Ovary (tissue), 9 donors: ENCODE data around the gene KLHDC8B. TPM values are rescaled to one million over a fixed set of nuclear protein-coding genes. Genes with fewer than 3 reads are reported as not detected.

Experiments
- DNase-seq, 5 donors: peaks; one replicate each; pipeline ENCODE4 v3.0.0-alpha.2; 2019 to 2020
- H3K27ac ChIP-seq, 2 donors: fragments of 200-600 bp; one replicate each; pipeline versions ENCODE4 v1.5.1 to v1.8.0; 2019 to 2022
- H3K27me3 ChIP-seq: fragments of 200-600 bp; one replicate; pipeline ENCODE4 v1.8.0; 2022
- H3K36me3 ChIP-seq: fragments of 200-600 bp; sonication (generic); one replicate; pipeline ENCODE4 v1.5.1; 2019
- H3K4me1 ChIP-seq: one replicate; pipeline ENCODE4 v1.8.1; 2013; ENCODE audit warnings: mild to moderate bottlenecking, moderate library complexity; ENCODE audit not compliant: insufficient read depth
- H3K4me3 ChIP-seq: fragments of 200-600 bp; sonication (generic); one replicate; pipeline ENCODE4 v1.5.1; 2017
- H3K9me3 ChIP-seq, 2 donors: fragments of 200-600 bp in 1 of 2; sonication (generic) in 1 of 2; one replicate each; pipeline versions ENCODE4 v1.5.1 to v1.8.1; 2013 to 2019; ENCODE audit warnings: mild to moderate bottlenecking in 1 of 2, moderate library complexity in 1 of 2
- CTCF ChIP-seq, 3 donors: fragments of 450-650 bp in 2 of 3; fragments of 200-600 bp in 1 of 3; IDR thresholded peaks; one replicate each; pipeline versions ENCODE4 v1.5.1 to v1.8.0; 2016 to 2022; ENCODE audit warnings: antibody characterized with exemption in 3 of 3, mild to moderate bottlenecking in 1 of 3
- EP300 ChIP-seq: sonication (generic); formaldehyde crosslinking; IDR thresholded peaks from one replicate; pipeline ENCODE4 v1.6.1; 2017; ENCODE audit warnings: antibody characterized with exemption
- POLR2A ChIP-seq: fragments of 450-650 bp; IDR thresholded peaks from one replicate; pipeline ENCODE4 v1.6.1; 2017; ENCODE audit warnings: antibody characterized with exemption, mild to moderate bottlenecking, moderate library complexity
- WGBS, 3 donors: extraction: QIAGEN DNeasy Blood & Tissue Kit in 1 of 3; methylation state at CpG; one replicate each; pipeline versions ENCODE4 v1.1.5 to v1.1.7; 2013 to 2017; 5-methylcytosine and 5-hydroxymethylcytosine counted together
- intact Hi-C, 4 donors: fragments of 100-400 bp; cut with DNase I; formaldehyde crosslinking; loops; one replicate each; pipeline versions ENCODE4 v1.11.0 to v1.15.1; 2022 to 2023
- polyA plus RNA-seq, 2 donors: library from polyadenylated mRNA; stranded (reverse); fragments of 200-250 nt in 1 of 2; fragments of 350-450 nt in 1 of 2; fragmentation: Illumina TruSeq in 1 of 2; extraction: RNeasy Lipid Tissue Mini Kit (QIAGEN cat#74804) in 1 of 2; gene quantifications; one replicate each; pipeline ENCODE4 v1.2.3, GENCODE V29; 2013 to 2014
- total RNA-seq, 7 donors: library from RNA; depleted of rRNA in 2 of 7; stranded (reverse); fragments of >200 nt in 2 of 7; fragmentation: NEBNext Ultra II Directional in 3 of 7; extraction: Animal tissue kit (Norgen Biotek cat#: 25700) in 3 of 7; gene quantifications; one replicate each; pipeline versions ENCODE4 v1.1.0 to v1.2.4, GENCODE V29; 2016 to 2023
- donor health status: DM: no; HTN: no; CAD: no; lungs with moderate emphysema.
- donor health status: DM: no; HTN: no; CAD: no.
- donor health status: Bipolar disorder and iron deficiency.
- donor health status: DM: yes; HTN: yes; CAD: no.
- donor health status: DM: no; HTN: no; CAD: no.
- donor health status: DM: yes; HTN: yes; CAD: no.

The KLHDC8B gene
- total and polyA plus RNA-seq, 9 donors, result 67.1 to 244 (median 109) TPM

DNA sequence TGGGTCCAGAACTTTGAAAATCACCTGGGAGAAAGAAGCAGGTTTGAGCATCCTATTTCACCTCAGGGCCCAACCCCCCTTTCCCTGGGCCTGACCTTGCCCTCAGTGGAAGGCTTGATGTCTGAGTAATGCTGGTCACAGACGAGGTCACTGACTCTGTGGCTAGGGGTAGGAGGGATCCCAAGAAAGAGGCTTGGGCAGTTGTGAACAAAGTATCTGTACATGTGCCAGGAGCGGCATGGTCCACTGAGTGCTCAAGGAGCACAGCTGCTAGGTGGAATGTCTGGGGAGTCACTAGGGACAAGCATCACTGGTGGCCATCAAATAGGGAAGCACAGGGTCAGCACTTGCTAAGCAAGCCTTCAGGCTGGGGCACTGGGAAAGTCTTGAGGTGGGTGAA, 12.6 kb upstream of the KLHDC8B start:
- no peak for DNase-seq
- no peak overlapping the region for H3K27ac ChIP-seq
- no peak overlapping the region for H3K4me3 ChIP-seq
- TF ChIP-seq CTCF (IDR thresholded peaks at IDR 0.05) (no peak), POLR2A (no peak), EP300 (no peak)
- H3K9me3 ChIP-seq, result no peaks in the 10 kb centered on the region
- H3K36me3 ChIP-seq, result no peaks in the 10 kb centered on the region
- H3K4me1 ChIP-seq, result no peaks in the 10 kb centered on the region
- intact Hi-C loops, result no loop called here
- 54 to 82% (median 62%) methylated on average over 2 of the region's 2 CpGs for WGBS, 3 donors
- H3K27me3 ChIP-seq, result no peaks in the 10 kb centered on the region

GRCh38 chr3:49161197-49161596, 10.2 kb upstream of the KLHDC8B start:
- no peaks in the 10 kb centered on the region for H3K4me1 ChIP-seq
- 93 to 97% (median 94%) methylated on average over 2 of the region's 2 CpGs for WGBS, 3 donors
- TF ChIP-seq EP300, result no peak
- TF ChIP-seq POLR2A, result no peak
- TF ChIP-seq CTCF (IDR thresholded peaks at IDR 0.05), result no peak
- no peaks in the 10 kb centered on the region for H3K9me3 ChIP-seq
- no peaks in the 10 kb centered on the region for H3K36me3 ChIP-seq
- DNase-seq, result no peak
- no peak overlapping the region for H3K4me3 ChIP-seq
- no peak overlapping the region for H3K27ac ChIP-seq
- H3K27me3 ChIP-seq, result no peaks in the 10 kb centered on the region
- intact Hi-C loops, result loop anchor here in 2 of 4 donors (5.0 to 10.0 kb wide), 2 partner anchors 34 to 284 kb away; no protein-coding TSS in a partner anchor

DNA sequence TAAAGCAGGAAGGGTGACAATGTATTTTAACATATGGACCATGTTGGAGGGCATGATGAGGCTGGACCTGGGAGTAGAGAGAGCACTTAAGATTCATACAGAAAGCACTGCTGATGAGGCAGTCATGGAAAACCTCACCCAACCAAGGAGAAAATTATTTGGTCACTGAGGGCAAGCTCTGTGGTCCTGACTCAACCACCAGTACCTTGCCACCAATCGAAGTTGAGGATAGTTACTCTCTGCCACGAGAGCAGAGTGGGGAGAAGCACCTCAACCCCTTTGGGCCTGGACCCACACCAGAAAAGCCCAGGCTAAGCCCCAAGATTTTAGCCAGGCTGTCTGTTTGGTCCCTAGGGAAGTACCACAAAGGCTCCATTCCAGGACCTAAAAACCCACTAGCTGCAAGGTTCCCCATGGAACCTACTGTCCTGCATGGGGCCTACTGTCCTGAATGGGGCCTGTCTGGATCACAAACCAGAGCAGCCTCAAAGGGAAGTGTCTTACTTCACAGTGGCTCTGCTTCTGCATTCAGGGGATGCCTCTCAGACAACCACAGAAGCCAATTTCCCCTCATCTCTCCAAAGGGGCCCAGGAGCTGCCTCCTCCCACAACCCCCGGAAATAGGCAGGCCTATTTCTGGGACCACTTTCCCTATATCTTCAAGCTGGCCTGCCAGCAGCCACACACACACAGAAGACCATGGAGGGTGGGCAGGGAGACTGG, 9.4 kb upstream of the KLHDC8B start:
- Histone ChIP-seq H3K36me3 (no peaks in the 10 kb centered on the region), H3K27me3 (no peaks in the 10 kb centered on the region), H3K27ac (no peak overlapping the region), H3K4me1 (no peaks in the 10 kb centered on the region), H3K4me3 (no peak overlapping the region), H3K9me3 (no peaks in the 10 kb centered on the region)
- intact Hi-C loops, result loop anchor here in 2 of 4 donors (5.0 to 10.0 kb wide), 2 partner anchors 35 to 283 kb away; no protein-coding TSS in a partner anchor
- no peak for DNase-seq
- TF ChIP-seq EP300 (no peak), POLR2A (no peak), CTCF (IDR thresholded peaks at IDR 0.05) (no peak)
- 67 to 85% (median 82%) methylated on average over 3 of the region's 3 CpGs for WGBS, 3 donors

DNA sequence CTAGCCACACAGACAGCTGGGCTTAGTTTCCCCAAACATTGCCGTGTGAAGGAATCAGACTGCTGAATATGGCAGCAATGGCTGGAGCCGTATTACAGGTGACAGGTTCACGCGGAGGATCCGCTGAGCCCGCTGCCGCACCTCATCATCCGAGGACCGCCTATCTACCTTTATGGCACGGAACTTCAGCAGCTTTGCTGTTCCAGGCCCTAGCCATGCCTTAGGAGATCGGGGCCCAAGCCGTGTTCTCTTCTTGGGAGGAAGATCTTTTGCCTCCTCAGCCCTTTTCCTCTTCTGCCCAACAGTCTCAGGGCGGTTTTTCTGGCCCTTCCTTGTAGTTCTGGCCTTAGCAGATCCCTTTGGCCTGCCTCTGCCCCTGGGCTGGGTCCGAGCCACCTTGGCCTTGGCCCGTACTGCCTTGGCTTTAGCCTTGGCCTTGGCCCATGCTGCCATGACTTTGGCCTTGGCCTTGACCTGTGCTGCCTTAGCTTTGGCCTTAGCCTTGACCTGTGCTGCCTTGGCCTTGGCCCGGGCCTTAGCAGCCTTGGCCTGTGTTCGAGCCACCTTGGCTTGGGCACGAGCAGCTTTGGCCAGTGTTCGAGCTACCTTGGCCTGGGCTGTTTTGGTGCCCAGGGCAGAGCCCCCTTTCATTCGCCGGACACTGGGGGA, 8.5 kb upstream of the KLHDC8B start:
- intact Hi-C loops, result loop anchor here in 2 of 4 donors (5.0 to 10.0 kb wide), 2 partner anchors 36 to 282 kb away; no protein-coding TSS in a partner anchor
- H3K9me3 ChIP-seq, result no peaks in the 10 kb centered on the region
- no peak overlapping the region for H3K4me3 ChIP-seq
- H3K27ac ChIP-seq, result no peak overlapping the region
- TF ChIP-seq POLR2A, result no peak
- no peak for TF ChIP-seq EP300
- no peak for TF ChIP-seq CTCF (IDR thresholded peaks at IDR 0.05)
- H3K27me3 ChIP-seq, result no peaks in the 10 kb centered on the region
- DNase-seq, result no peak
- WGBS, 3 donors, result 81 to 84% (median 82%) methylated on average over 21 of the region's 21 CpGs
- no peaks in the 10 kb centered on the region for H3K4me1 ChIP-seq
- no peaks in the 10 kb centered on the region for H3K36me3 ChIP-seq
